Ramos (cell line): Measurements from ENCODE around the gene CERS6.
"Not testable (repeated sequence)": the region's sequence is repeated elsewhere in the genome, so short reads cannot be mapped to it uniquely, and the experiment has no call there.

Experiments
- in situ Hi-C: fragments of 300-500 bp; cut with MboI; formaldehyde crosslinking; loops from one replicate; pipeline ENCODE4 v1.14.3; 2022; ENCODE audit warnings: low sequenced_read_pairs; ENCODE audit not compliant: unreplicated experiment

The CERS6 gene

DNA sequence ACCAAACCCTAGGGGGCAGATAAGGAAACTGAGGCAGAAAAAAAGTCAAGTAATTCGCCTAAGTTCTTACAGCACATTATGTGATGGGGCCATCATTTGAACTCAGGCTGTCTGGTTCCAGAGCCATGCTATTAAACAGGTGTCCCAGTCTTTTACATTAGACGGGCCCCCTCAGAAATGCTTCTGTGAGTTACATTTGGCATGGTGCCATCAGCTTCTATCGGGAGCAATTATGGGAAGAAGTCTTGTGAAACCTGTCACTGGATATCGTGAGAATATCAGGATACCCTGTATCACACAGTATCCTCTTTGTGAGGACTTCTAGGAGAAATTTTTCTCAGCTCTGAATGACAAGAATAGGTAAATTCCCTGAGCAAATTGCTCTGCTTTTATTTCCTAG lies 202.6 kb downstream of the CERS6 start:
- in situ Hi-C loops: no loop called here

DNA sequence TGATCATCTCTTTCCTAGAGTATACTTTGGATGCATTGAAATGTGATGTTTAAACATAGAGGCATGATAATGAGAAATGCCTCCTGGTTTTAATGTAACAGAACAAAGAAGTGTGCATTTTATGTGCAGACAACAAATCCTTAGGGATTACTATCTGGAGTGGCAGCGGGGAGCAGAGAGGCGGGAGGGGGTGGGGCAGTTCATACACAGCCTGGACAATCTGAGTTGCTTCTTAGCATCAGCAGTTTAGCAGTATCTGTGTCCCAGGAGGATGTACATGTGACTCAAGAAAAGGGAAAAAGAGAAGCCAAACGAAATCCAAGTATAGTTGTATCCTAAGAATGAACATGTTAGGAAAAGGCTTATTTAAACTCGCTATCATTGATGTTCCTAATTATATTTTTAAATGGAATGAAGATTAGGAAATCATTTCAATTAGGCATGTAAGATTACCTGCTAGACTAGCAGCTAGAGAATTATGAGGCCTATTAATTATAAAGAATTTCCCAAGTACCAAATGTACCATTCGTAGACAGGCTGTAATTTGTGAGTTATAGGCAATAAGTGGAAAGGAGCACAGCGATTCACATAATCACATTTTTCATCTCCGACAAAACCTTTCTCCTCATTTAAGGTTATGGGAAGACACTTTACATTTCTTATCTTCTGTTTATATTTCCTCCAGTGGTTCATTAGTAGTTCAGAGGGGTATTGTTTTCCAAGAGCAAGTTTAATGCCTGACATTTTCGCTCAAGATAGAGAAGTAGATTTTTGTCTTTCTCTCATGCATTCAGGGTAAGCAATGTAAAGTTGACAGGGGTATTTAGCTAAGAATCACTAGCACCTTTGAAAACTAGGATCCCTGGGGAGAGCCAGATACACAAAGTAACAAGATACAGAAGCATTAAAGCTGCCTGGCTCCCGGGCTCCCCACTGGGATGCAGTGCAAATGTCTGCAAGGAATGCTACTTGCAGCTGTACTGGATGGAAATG lies 205.1 kb downstream of the CERS6 start:
- in situ Hi-C loops: no loop called here

DNA sequence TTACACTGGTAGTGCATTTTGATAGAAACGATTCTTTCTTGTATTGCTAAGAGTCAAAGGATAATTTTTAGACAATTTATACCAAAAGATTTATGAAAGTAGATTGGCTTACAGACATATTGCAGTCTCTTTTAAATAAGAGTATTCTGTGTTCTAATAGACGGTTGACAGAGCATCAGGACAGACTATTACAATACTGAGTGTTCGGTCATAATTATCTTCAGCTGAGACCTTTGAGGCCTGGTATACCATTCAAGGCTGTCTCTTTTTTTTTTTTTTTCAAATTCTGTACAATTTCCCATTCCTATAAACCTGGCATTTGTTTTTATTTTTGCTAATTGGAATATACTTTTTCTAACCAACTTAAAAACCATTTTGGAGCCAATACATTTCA lies 205.8 kb downstream of the CERS6 start:
- in situ Hi-C loops: no loop called here

GRCh38 chr2:168662651-168663208 lies 206.7 kb downstream of the CERS6 start:
- in situ Hi-C loops: no loop called here

DNA sequence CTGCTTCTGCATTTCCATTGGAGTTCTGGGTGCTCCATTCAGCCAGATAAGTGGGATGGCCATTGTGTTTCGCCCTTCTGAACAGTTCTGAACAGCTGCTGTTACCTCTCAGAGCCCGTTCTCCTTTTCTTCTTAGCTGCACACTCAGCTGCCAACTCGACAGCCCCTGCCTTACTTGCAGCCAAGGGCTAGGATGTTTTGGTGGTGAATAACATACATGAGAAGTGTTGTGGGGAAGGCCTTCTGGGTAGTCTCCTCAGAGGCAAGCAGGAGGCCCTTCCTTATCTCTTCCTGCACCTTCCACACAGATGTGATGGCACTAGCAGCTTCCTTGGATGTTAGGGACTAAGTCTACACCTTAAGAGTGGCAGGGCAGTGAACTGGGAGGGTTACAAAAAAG lies 207.9 kb downstream of the CERS6 start:
- in situ Hi-C loops: no loop called here

DNA sequence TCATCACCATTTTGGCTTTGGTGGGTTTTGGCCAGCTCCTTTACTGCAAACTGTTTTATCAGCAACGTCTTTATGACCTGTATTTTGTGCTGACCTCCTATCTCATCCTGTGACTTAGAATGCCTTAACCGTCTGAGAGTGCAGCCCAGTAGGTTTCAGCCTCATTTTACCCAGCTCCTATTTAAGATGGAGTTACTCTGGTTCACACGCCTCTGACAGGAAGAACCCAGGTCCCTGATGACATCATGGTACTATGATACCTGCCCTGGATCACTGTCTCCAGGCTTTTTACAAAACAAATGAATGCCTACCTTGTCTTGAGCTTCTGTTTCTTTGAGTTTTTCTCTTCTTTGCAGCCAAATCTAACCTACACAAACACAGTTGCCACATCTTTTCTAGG lies 208.6 kb downstream of the CERS6 start:
- in situ Hi-C loops: not testable (repeated sequence)

DNA sequence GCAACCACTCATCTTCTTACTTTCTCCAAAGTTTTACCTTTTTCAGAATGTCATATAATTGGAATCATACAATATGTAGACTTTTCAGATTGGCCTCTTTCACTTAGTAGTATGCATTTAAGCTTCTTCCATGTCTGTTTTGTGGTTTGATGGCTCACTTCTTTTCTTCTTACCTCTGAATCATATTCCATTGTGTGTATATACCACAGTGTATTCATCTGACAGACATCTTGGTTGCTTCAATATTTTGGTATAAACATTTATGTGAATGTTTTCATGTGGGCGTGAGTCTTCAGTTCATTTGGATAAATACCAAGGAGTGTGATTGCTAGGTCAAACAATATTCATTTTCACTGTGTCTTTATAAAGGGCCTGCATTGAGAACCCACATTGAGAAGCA lies 210.3 kb downstream of the CERS6 start:
- in situ Hi-C loops: no loop called here

DNA sequence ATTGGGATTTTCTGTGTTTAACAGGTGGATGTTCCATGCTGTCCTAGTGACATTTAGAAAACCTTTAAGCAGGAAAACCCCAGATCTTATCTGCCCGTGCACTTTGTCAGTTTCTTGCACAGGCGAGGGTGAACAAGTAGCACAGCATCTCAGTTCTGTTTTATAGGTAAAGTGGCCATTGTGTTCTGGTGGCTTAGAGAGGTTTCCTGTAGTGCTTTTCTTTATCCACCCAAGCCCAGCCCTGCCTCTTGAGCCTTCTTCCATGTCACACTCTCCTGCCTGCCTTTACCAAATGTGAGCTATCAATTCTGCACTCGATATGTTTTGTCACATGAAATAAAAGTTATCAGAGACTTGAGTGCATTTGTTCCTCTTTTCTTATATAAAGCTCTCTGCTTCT lies 211.1 kb downstream of the CERS6 start:
- in situ Hi-C loops: no loop called here

DNA sequence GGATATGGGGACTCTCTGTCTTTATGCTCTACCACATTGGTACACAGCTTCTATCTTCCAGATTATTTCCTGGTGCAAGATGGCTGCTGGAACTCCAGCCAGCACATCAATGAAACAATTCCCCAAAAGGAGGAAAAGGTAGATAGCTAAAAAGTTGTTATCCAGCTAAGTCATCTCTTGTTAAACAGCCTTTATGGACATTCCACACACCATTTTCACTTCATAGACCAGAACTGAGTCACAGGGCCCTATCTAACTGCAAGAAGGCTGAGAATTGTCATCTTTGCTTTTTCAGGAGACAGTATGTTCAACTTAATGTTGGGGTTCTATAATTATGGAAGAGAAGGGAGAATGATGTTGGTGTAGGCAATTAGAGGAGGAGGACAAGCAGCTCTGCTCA lies 213.1 kb downstream of the CERS6 start:
- in situ Hi-C loops: no loop called here

GRCh38 chr2:168670478-168670877 lies 214.4 kb downstream of the CERS6 start:
- in situ Hi-C loops: no loop called here

GRCh38 chr2:168671932-168672331 lies 215.9 kb downstream of the CERS6 start:
- in situ Hi-C loops: no loop called here

GRCh38 chr2:168673265-168674189 lies 217.5 kb downstream of the CERS6 start:
- in situ Hi-C loops: no loop called here

DNA sequence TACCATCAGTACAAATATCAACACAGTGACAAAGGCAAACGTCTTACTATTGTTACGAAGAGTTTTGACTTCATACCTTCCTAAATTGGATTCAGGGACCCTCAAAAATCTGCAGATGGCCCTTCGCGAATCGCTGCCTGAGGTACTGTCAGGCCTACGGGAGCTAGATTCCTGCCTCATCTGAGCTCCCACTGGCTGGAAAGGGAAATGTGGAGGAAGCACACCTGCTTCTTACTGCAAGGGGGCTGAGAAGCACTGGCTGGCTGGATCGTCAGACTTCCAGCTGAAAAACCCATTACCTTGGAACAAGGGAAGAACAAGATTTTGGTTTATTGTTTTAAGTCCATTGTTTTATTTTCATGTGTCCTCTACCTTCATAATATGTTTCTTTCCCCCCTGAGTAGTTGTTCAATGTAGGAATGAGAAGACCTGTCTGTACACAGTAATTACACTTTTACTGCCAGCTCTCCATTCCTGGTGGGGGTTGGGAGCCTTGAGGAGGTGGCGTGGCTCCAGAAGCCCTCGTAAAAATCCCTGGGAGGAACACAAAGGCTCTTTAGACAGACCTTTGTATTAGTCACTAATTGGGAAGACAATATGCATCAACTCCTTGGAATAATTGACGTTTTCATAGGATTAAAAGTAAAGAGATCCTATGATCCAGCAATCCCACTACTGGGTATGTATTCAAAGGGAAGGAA lies 222.2 kb downstream of the CERS6 start:
- in situ Hi-C loops: no loop called here

DNA sequence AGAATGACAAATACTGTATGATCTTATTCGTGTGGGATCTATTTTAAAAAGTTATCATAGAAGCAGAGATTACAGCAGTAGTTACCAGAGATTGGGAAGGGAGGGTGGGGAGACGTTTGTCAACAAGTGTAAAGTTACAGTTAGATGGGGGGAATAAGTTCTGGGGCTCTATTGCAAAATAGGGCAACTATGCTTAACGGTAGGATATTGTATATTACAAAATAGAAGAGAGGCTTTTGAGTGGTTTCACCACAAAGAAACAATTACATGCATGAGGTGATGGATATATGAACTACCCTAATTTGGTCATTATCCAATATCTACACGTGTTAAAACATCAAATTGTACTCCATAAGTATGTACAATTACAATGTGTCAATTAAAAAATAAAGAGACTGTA lies 223.0 kb downstream of the CERS6 start:
- in situ Hi-C loops: no loop called here

GRCh38 chr2:168679741-168680310 lies 223.8 kb downstream of the CERS6 start:
- in situ Hi-C loops: no loop called here

- in situ Hi-C loops: no loop called here
Observed at GRCh38 chr2:168683996-168684395, 227.9 kb downstream of the CERS6 start.

- in situ Hi-C loops: no loop called here
Observed at GRCh38 chr2:168684921-168685599, 229.0 kb downstream of the CERS6 start.

- in situ Hi-C loops: no loop called here
Observed at GRCh38 chr2:168685600-168686451, 229.8 kb downstream of the CERS6 start.
